HepG2 (cell line): ENCODE results near the gene FASTK. TPM values are rescaled to one million over a fixed set of nuclear protein-coding genes. Genes with fewer than 3 reads are reported as not detected.

Experiments
- ATAC-seq: fragments of 200-7000 bp; cut with Tn5 transposase; 3 replicates; pipeline ENCODE4 v1.9.1; 2020; ENCODE audit warnings: mild to moderate bottlenecking, moderate library complexity
- BruUV-seq: library from RNA; stranded (reverse); fragments of 400-500 nt; replicated peaks from 2 replicates; lab custom pipeline; 2021; lab: Mats Ljungman, UMichigan
- CTCF ChIA-PET: fragments of 300-600 bp; formaldehyde crosslinking; extraction: SDS; loops from one replicate; lab custom pipeline; 2021; ENCODE audit warnings: low total read pairs, inconsistent platforms, low intra/inter-chr PET ratio; lab: Yijun Ruan, JAX
- POLR2A ChIA-PET: fragments of 350-600 bp; sonication (Branson Sonifier 250); formaldehyde crosslinking; loops from one replicate; lab custom pipeline; 2020; ENCODE audit warnings: antibody characterized with exemption, inconsistent platforms; lab: Yijun Ruan, JAX
- DNase-seq: peaks from one replicate; pipeline ENCODE4 v3.0.0-alpha.2; 2015; ENCODE audit warnings: low spot score
- FAIRE-seq: peaks from 3 replicates; lab custom pipeline; 2011; peaks lifted over from hg19 to GRCh38; lab: Jason Lieb, UNC
- H2AFZ ChIP-seq: one replicate; pipeline ENCODE4 v1.6.1; 2011; ENCODE audit warnings: low read length, inconsistent platforms
- H3K27ac ChIP-seq: fragments of 300-600 bp; 3 replicates; pipeline ENCODE4 v1.8.0; 2011; ENCODE audit warnings: mixed run types, mild to moderate bottlenecking, mixed read lengths, low read length, inconsistent platforms; ENCODE audit not compliant: insufficient read depth; ENCODE audit errors: extremely low read length
- H3K27me3 ChIP-seq, 2 experiments: fragments of 200-600 bp in 1 of 2; 2 replicates in 1 of 2; 3 replicates in 1 of 2; pipeline versions ENCODE4 v1.6.0 to v1.8.0; 2011; ENCODE audit warnings: low read length in 2 of 2, mild to moderate bottlenecking in 2 of 2, moderate library complexity in 2 of 2, inconsistent platforms in 1 of 2; ENCODE audit not compliant: insufficient read depth in 2 of 2, control insufficient read depth in 1 of 2
- H3K36me3 ChIP-seq, 2 experiments: fragments of 200-600 bp in 1 of 2; replicated peaks in 1 of 2; 2 replicates in 1 of 2; 3 replicates in 1 of 2; pipeline versions ENCODE4 v1.5.1 to v1.8.0; 2011; ENCODE audit warnings: low read length in 2 of 2, inconsistent platforms in 1 of 2; ENCODE audit not compliant: insufficient read depth in 2 of 2, control insufficient read depth in 1 of 2
- H3K4me1 ChIP-seq: 2 replicates; pipeline ENCODE4 v1.5.1; 2012; ENCODE audit warnings: low read length, inconsistent platforms; ENCODE audit not compliant: insufficient read depth
- H3K4me2 ChIP-seq: 2 replicates; pipeline ENCODE4 v1.6.0; 2011; ENCODE audit warnings: low read depth, low read length, inconsistent platforms
- H3K4me3 ChIP-seq, 3 experiments: fragments of 200-600 bp in 1 of 3; sonication (generic), shearing (Covaris generic) in 1 of 3; replicated peaks in 1 of 3; 2 replicates each; pipeline ENCODE4 v1.5.1; 2011 to 2016; ENCODE audit warnings: low read length in 3 of 3, inconsistent platforms in 2 of 3, low read depth in 2 of 3, mild to moderate bottlenecking in 2 of 3, control low read depth in 1 of 3, mixed read lengths in 1 of 3; ENCODE audit not compliant: insufficient read depth in 1 of 3
- H3K79me2 ChIP-seq: one replicate; pipeline ENCODE4 v1.6.1; 2011; ENCODE audit warnings: low read length, inconsistent platforms; ENCODE audit not compliant: insufficient read depth
- H3K9ac ChIP-seq: 2 replicates; pipeline ENCODE4 v1.6.0; 2011; ENCODE audit warnings: mild to moderate bottlenecking, low read depth, low read length, inconsistent platforms; ENCODE audit not compliant: insufficient read depth
- H3K9me3 ChIP-seq: 2 replicates; pipeline ENCODE4 v1.5.1; 2012; ENCODE audit warnings: mild to moderate bottlenecking, low read length
- H4K20me1 ChIP-seq: 2 replicates; pipeline ENCODE4 v1.6.0; 2011; ENCODE audit warnings: inconsistent platforms, mild to moderate bottlenecking, low read length, moderate library complexity; ENCODE audit not compliant: insufficient read depth
- BCL6 ChIP-seq: IDR thresholded peaks from 2 replicates; pipeline ENCODE4 v1.6.1; 2016; ENCODE audit warnings: missing genetic modification reagents, missing compliant biosample characterization
- HOXA7 ChIP-seq: sonication (generic); formaldehyde crosslinking; IDR thresholded peaks from 2 replicates; pipeline ENCODE4 v1.8.1; 2022; ENCODE audit warnings: mild to moderate bottlenecking, missing genetic modification reagents, moderate library complexity
- KDM1A ChIP-seq: IDR thresholded peaks from 2 replicates; pipeline ENCODE4 v1.6.1; 2016; ENCODE audit warnings: missing compliant biosample characterization
- MLLT10 ChIP-seq: sonication (generic); formaldehyde crosslinking; IDR thresholded peaks from 2 replicates; pipeline ENCODE4 v1.4.0; 2020; ENCODE audit warnings: missing genetic modification reagents
- MYC ChIP-seq: sonication (generic); formaldehyde crosslinking; IDR thresholded peaks from 2 replicates; pipeline ENCODE4 v1.9.0; 2021; ENCODE audit warnings: missing genetic modification reagents, borderline replicate concordance
- NFE2L2 ChIP-seq: fragments of 150-350 bp; IDR thresholded peaks from 2 replicates; pipeline ENCODE4 v1.6.1; 2014; ENCODE audit warnings: low read length
- NFYC ChIP-seq: IDR thresholded peaks from 2 replicates; pipeline ENCODE4 v1.6.1; 2016; ENCODE audit warnings: missing genetic modification reagents, missing compliant biosample characterization
- RFXAP ChIP-seq: sonication (generic); formaldehyde crosslinking; IDR thresholded peaks from 2 replicates; pipeline ENCODE4 v1.4.0; 2020; ENCODE audit warnings: missing genetic modification reagents, borderline replicate concordance
- RORA ChIP-seq: sonication (generic); formaldehyde crosslinking; IDR thresholded peaks from 2 replicates; pipeline ENCODE4 v1.5.0; 2020; ENCODE audit warnings: mild to moderate bottlenecking, missing genetic modification reagents, moderate library complexity
- ZFP36L2 ChIP-seq: sonication (generic); formaldehyde crosslinking; IDR thresholded peaks from 2 replicates; pipeline ENCODE4 v1.4.0; 2020; ENCODE audit warnings: missing genetic modification reagents
- ZNF17 ChIP-seq: sonication (generic); formaldehyde crosslinking; IDR thresholded peaks from 2 replicates; pipeline ENCODE4 v1.5.0; 2020; ENCODE audit warnings: mild to moderate bottlenecking, missing genetic modification reagents
- WGBS: methylation state at CpG from one replicate; pipeline ENCODE4 v1.1.6; 2017; ENCODE audit warnings: low lambda C conversion rate; 5-methylcytosine and 5-hydroxymethylcytosine counted together
- in situ Hi-C: cut with HindIII; loops from 2 replicates; pipeline ENCODE4 v1.10.0; 2017; ENCODE audit warnings: low pct_unique_long_range_greater_than_20kb; ENCODE audit not compliant: extremely low pct_ligation_motif_present
- intact Hi-C: fragments of 100-400 bp; cut with micrococcal nuclease; formaldehyde crosslinking; loops from one replicate; pipeline ENCODE4 v1.10.0; 2022; ENCODE audit not compliant: unreplicated experiment
- polyA plus RNA-seq, 8 experiments: library from polyadenylated mRNA; depleted of rRNA in 3 of 8; stranded (reverse) in 7 of 8; unstranded in 1 of 8; fragments of >200 nt; fragmentation: Illumina TruSeq in 4 of 8; extraction: Trizol in 4 of 8; gene quantifications; 2 replicates each; pipeline versions ENCODE4 v1.2.1 to v1.2.3, GENCODE V29; 2011 to 2016; ENCODE audit warnings: low read depth in 4 of 8, missing spikeins in 1 of 8, mixed read lengths in 1 of 8; ENCODE audit not compliant: insufficient read depth in 1 of 8
- total RNA-seq, 5 experiments: library from RNA; depleted of rRNA; stranded (reverse); fragments of >200 nt; fragmentation: Illumina TruSeq; extraction: Trizol; gene quantifications; 2 replicates each; pipeline ENCODE4 v1.2.3, GENCODE V29; 2016; ENCODE audit warnings: low read depth in 1 of 5
- TF ChIP-seq, protein P1 (sequence below): sonication (generic); formaldehyde crosslinking; IDR thresholded peaks from 2 replicates; pipeline ENCODE4 v1.4.0; 2020; ENCODE audit warnings: missing genetic modification reagents
- TF ChIP-seq, protein P2 (sequence below): sonication (generic); formaldehyde crosslinking; IDR thresholded peaks from 2 replicates; pipeline ENCODE4 v1.4.0; 2020; ENCODE audit warnings: missing genetic modification reagents
- TF ChIP-seq, protein P3 (sequence below): sonication (generic); formaldehyde crosslinking; IDR thresholded peaks from 2 replicates; pipeline ENCODE4 v1.8.0; 2022; ENCODE audit warnings: missing genetic modification reagents, mild to moderate bottlenecking, borderline replicate concordance
- TF ChIP-seq, protein P4 (sequence below): IDR thresholded peaks from 2 replicates; pipeline ENCODE4 v1.6.1; 2012; ENCODE audit warnings: low read depth, low read length, improper control_type of control experiment
- TF ChIP-seq, protein P5 (sequence below): sonication (generic); formaldehyde crosslinking; IDR thresholded peaks from 2 replicates; pipeline ENCODE4 v1.5.1; 2020; ENCODE audit warnings: missing genetic modification reagents, mild to moderate bottlenecking, borderline replicate concordance

The FASTK gene
- total and polyA plus RNA-seq, 2 of the 13 experiments (the other 11 are each of a cell fraction or from before 2014, with no cell fraction given) = 52.9 to 55.7 TPM

DNA sequence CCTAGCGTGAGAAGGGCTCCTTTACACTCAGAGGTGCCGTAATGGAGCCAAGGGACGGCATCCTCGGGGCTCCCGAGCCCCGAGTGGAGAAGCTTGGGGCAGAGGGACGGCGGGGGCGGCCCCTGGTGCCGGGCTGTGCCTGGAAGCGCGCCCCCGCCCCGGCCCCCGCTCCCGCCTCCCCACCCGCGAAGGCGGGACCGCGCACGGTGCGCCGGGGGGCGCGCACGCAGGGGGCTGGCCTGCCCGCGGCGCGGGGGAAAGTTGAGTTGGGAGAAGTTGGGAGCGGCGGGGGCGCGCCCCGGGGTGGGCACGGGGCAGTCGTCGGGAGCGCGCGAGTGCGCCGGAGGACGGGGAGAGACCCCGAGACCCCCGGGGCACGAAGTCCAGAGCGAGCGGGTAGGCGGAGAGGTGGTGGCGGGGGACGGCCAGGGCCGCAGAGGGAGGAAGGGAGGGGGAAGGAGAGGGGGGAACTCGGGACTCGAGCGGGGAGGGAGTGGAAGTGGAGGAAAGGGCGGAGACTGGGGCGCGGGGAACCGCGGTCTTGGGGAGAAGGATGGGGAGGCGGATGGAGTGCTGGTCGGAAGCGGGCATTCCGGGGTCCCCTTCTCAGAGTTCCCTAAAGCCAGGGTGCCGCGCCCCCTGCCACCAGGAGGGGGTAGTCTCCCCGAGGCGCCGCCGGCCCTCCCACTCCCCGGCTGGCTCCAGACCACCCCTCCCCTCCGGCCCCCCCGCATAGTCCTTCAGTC is 21.1 kb downstream of the FASTK start, which contains the start of gene SLC4A2:
TSS of gene SLC4A2 (plus strand) at position 223 of the 746 bp plus-strand sequence. CDS start 2,399 bp downstream, outside the sequence.
- no peaks in the 10 kb centered on the region; a peak in 1 of 5 replicates for H3K27me3 ChIP-seq
- H3K9me3 ChIP-seq = no peaks in the 10 kb centered on the region
- in situ Hi-C loops (no loop called here), intact Hi-C loops (loop anchor here (2.0 kb wide), 2 partner anchors 27 to 51 kb away; partner anchors contain the start of gene AGAP3)
- H3K79me2 ChIP-seq = peaks cover 16% of the 10 kb centered on the region
- H3K4me2 ChIP-seq = peak within 1 kb of the TSS; percentile 98
- POLR2A ChIA-PET = interaction anchor here (1.2 to 2.0 kb wide), 5 partner anchors 17 to 26 kb away, joined by 3 to 8 read pairs (median 6); partner anchors contain the start of genes AGAP3, FASTK and TMUB1
- peak within 1 kb of the TSS; percentile 69 to 92 (median 90) for H3K4me3 ChIP-seq
- peak within 1 kb of the TSS; percentile 86 for H3K27ac ChIP-seq
- under 1% methylated on average over 33 of the region's 75 CpGs for WGBS
- H3K36me3 ChIP-seq = peaks cover 0 to 3% of the 10 kb centered on the region in 2 experiments; a peak in 1 of 5 replicates
- DNase-seq (peak; percentile 50), FAIRE-seq (no peak), ATAC-seq (0 out of 3 replicates have a peak, but pooled peaks have one; percentile 2)
- CTCF ChIA-PET = interaction anchor here (0.8 kb wide), 1 partner anchor 51 kb away, joined by 3 read pairs; no protein-coding TSS in a partner anchor
- peak within 1 kb of the TSS; percentile 87 for H3K9ac ChIP-seq
- H3K4me1 ChIP-seq = peaks cover 51% of the 10 kb centered on the region
- BruUV-seq = no TSS peak
- no peak within 1 kb of the TSS for H2AFZ ChIP-seq
- H4K20me1 ChIP-seq = peaks cover 4% of the 10 kb centered on the region; the same call in 1 of the 2 replicates
- TF ChIP-seq ZFP36L2 (CRISPR knock-in tag) = no peak
- no peak for TF ChIP-seq HOXA7 (CRISPR knock-in tag)
- TF ChIP-seq, protein P1, sequence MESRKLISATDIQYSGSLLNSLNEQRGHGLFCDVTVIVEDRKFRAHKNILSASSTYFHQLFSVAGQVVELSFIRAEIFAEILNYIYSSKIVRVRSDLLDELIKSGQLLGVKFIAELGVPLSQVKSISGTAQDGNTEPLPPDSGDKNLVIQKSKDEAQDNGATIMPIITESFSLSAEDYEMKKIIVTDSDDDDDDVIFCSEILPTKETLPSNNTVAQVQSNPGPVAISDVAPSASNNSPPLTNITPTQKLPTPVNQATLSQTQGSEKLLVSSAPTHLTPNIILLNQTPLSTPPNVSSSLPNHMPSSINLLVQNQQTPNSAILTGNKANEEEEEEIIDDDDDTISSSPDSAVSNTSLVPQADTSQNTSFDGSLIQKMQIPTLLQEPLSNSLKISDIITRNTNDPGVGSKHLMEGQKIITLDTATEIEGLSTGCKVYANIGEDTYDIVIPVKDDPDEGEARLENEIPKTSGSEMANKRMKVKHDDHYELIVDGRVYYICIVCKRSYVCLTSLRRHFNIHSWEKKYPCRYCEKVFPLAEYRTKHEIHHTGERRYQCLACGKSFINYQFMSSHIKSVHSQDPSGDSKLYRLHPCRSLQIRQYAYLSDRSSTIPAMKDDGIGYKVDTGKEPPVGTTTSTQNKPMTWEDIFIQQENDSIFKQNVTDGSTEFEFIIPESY (CRISPR knock-in tag) = no peak
- TF ChIP-seq, protein P2, sequence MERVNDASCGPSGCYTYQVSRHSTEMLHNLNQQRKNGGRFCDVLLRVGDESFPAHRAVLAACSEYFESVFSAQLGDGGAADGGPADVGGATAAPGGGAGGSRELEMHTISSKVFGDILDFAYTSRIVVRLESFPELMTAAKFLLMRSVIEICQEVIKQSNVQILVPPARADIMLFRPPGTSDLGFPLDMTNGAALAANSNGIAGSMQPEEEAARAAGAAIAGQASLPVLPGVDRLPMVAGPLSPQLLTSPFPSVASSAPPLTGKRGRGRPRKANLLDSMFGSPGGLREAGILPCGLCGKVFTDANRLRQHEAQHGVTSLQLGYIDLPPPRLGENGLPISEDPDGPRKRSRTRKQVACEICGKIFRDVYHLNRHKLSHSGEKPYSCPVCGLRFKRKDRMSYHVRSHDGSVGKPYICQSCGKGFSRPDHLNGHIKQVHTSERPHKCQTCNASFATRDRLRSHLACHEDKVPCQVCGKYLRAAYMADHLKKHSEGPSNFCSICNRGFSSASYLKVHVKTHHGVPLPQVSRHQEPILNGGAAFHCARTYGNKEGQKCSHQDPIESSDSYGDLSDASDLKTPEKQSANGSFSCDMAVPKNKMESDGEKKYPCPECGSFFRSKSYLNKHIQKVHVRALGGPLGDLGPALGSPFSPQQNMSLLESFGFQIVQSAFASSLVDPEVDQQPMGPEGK = peak; percentile 81
- TF ChIP-seq BCL6 (CRISPR knock-in tag) = no peak
- TF ChIP-seq NFE2L2 = no peak
- TF ChIP-seq ZNF17 (CRISPR knock-in tag) = no peak
- TF ChIP-seq MLLT10 = no peak
- no peak for TF ChIP-seq RFXAP (CRISPR knock-in tag)
- TF ChIP-seq RORA (CRISPR knock-in tag) = no peak
- no peak for TF ChIP-seq KDM1A (CRISPR knock-in tag)
- TF ChIP-seq, protein P3, sequence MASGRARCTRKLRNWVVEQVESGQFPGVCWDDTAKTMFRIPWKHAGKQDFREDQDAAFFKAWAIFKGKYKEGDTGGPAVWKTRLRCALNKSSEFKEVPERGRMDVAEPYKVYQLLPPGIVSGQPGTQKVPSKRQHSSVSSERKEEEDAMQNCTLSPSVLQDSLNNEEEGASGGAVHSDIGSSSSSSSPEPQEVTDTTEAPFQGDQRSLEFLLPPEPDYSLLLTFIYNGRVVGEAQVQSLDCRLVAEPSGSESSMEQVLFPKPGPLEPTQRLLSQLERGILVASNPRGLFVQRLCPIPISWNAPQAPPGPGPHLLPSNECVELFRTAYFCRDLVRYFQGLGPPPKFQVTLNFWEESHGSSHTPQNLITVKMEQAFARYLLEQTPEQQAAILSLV (CRISPR knock-in tag) = 0 out of 2 replicates have a peak, but pooled peaks have one; percentile 0
- peak; percentile 8; the same call in 1 of the 2 replicates for TF ChIP-seq MYC (CRISPR knock-in tag)
- TF ChIP-seq NFYC = no peak
- TF ChIP-seq, protein P4, sequence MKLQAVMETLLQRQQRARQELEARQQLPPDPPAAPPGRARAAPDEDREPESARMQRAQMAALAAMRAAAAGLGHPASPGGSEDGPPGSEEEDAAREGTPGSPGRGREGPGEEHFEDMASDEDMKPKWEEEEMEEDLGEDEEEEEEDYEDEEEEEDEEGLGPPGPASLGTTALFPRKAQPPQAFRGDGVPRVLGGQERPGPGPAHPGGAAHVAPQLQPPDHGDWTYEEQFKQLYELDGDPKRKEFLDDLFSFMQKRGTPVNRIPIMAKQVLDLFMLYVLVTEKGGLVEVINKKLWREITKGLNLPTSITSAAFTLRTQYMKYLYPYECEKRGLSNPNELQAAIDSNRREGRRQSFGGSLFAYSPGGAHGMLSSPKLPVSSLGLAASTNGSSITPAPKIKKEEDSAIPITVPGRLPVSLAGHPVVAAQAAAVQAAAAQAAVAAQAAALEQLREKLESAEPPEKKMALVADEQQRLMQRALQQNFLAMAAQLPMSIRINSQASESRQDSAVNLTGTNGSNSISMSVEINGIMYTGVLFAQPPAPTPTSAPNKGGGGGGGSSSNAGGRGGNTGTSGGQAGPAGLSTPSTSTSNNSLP = no peak
- TF ChIP-seq, protein P5, sequence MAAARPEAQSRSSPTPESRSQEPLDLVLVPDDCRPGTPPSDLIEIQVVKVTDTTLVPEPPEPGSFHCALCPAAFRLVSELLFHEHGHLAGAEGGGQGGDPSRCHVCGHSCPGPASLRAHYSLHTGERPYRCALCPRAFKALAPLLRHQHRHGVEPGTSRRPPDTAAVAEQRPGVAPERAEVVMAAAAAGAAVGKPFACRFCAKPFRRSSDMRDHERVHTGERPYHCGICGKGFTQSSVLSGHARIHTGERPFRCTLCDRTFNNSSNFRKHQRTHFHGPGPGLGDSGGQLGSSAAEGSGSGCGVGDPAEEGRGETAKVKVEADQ = no peak
